LHCN-M2 (cell line): ENCODE results near the gene LRGUK. TPM values are rescaled to one million over a fixed set of nuclear protein-coding genes. Genes with fewer than 3 reads are reported as not detected.
A peak's percentile ranks its signal among the peaks of the same experiment; 100 is the strongest.

ENCODE experiments used
- DNase-seq: peaks from one replicate; pipeline ENCODE4 v3.0.0-alpha.2; 2012; ENCODE audit warnings: low read depth
- total RNA-seq: library from RNA; depleted of rRNA; stranded (reverse); fragments of >200 nt; gene quantifications from 2 replicates; pipeline ENCODE4 v1.2.3, GENCODE V29; 2014

The LRGUK gene
- total RNA-seq, 1 experiment from 2014 or later: 0.23 TPM

- no peak for DNase-seq
Measured at GRCh38 chr7:134126146-134126545, 994 bp upstream of the LRGUK start.

- DNase-seq: no peak
Measured at GRCh38 chr7:134126596-134126965, 559 bp upstream of the LRGUK start.

DNA sequence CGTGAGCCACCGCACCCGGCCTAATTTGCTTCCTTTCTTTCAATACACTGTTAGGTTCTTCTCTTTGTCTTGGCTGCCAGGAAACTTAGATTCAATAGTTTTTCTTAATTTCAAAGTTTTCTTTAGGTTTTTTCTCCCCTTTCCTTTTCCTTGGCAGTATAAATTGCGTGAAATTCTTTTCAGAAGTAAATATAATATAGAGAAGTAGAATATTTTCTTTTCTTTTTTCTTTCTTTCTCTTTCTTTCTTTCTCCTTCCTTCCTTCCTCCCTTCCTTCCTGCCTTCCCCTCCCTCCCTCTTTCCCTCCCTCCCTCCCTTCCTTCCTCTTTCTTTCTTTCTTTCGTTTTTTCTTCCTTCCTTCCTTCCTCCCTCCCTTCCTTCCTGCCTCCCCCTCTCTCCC, 1.7 kb downstream of the LRGUK start:
- DNase-seq: no peak

DNA sequence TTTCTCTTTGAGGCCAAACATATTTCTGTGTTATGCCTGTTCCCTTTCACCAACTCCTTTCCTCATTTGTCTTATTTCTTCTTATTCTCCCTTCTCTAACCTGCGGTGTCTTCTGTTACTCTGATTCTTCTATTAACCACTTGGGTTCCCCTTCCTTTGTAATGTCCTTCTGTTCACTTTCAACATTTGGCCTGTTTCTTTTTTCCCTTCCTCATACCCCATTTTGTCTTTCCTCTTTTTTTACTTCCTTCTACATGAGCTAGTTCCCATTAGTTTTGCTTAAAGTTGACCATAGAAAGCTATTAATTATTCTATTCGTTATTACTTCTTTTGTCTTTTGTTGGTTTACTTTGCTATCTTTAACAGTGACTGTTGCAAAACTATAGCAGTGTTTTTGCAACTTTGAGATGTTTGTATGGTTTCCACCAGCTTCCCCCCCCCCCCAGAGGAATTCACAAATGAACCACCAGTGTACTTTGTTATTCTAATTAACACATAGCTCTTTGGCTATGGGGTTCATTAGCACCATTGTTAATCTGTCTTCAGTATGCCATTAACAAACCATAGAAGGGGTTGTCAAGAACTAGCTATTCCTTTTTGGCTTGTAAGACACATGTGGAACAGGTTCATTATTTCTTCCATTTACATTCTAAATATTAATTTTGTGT, 2.9 kb downstream of the LRGUK start:
- DNase-seq: no peak

DNA sequence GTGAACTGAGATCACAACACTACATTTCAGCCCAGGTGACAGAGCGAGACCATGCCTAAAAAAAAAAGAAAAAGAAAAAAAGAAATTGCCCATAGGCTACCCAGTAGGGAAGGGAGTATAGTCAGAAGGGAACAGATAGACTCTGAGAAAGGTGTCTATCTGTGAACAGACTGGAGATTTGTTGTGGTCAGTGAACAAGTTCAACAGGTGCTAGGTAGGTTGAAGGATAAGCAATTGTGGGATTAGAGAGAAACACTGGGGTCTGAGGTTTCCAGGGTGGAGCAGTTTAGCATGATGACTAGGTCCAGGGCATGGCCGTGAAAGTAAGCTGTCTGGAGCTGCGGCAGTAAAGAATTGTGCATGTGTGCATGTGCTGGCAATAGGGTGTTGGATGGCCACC, 6.9 kb downstream of the LRGUK start:
- DNase-seq: no peak

- peak; percentile 70 for DNase-seq
Measured at GRCh38 chr7:134140889-134141867, 14.0 kb downstream of the LRGUK start.

DNA sequence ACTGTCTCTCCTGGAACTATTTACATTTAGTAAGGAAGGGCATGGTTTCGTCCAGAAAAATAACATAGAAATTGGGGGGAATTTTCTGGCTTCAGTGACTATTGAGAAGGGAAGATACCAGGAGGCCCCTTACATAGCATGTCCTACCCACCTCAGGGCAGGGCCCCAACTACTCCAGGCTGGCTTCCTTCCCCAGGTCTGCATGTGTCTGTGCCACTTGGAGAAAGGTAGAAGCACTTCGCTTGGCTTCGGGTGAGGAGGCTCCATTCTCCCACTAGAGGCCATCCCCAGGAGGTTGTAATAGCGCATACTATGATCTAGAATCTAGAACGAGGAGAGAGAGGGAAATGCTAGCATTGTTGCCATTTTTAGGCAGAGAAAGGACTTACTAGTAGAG, 14.7 kb downstream of the LRGUK start:
- no peak for DNase-seq

DNA sequence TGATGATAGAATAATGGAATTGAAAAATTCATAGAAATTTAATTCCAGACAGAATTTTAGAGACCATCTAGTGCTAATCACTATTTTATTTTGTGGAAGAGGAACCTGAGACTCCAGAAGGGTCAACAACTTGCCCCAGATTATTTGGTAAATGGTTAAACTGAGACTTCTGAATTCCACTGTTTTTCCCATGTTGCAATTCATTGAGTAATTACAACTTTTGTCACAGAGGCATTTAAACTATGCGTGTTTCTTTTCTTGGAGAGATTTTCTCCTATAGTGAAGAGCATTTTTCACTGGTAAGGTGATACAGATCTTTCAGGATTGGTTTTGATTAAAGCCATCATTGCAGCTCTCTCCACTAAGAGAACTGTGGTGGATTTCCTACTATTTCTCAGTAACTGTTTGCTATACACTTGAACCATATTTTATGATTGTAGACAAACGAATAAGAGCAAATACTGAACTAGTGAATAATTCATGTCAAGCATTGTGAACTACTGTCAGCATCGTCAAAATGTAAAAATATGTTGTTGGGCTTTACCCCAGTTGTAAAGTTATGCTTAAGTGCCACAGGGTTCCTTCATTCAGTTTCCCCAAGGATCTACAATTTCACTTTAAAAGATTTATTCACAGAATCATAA, 26.5 kb downstream of the LRGUK start:
- DNase-seq: no peak

GRCh38 chr7:134154581-134155130, 27.5 kb downstream of the LRGUK start:
- peak; percentile 77 for DNase-seq

DNA sequence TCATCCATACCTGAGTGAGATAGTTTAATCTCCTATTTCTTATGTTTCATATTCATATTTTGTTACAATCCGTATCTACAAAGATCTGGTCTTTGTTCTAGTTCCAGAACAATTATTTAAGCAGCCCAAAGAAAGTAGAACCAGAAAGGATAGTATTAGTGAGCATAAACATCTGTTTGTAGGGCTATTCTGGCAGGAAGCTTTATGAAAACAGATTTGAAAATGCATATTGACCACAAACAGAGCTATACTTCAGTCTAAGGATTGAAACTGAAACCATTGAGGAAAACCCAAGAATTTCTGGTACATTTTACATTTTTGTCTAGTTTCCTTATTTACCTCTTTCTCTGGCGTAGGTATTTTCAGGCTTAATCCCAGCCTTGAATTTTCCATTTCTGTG, 28.1 kb downstream of the LRGUK start:
- DNase-seq: no peak

GRCh38 chr7:134155871-134156270, 28.7 kb downstream of the LRGUK start:
- DNase-seq: no peak

DNA sequence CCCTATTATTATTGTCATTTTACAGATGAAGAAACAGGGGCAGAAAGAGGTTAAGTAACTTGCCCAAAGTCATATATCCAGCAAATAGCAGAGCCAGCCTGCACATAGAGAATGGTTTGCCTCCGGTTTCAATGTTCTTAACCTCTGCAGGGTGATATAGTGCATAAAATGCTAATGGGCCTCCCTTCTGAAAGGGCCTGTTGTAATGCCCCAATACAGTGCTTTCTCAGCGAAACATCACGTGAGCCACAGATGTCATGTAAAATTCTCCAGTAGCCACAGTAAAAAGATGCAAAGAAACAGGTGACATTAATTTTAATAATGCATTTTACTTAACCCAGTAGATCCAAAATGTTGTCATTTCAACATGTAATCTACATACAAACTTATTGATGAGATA, 38.1 kb downstream of the LRGUK start:
- DNase-seq: no peak

DNA sequence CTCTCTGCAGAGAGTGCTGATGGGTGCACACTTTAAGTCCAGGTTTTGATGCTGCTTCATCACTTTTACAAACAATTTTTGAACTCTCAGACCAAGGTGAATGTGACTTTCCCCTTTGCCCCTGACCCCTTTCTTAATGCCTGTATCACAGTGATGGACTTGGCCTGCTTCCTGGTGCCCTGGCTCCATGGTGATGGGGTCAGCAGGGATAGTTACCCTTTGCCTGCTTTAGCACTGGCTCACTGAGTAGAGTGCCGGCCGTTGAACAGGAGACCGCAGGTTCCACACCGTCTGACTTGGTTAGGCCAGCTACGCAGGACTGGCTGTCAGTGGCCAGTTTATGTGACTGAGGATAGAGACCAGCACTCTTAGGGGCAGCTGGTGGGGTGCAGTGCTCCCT, 40.1 kb downstream of the LRGUK start:
- DNase-seq: no peak

- no peak for DNase-seq
Measured at GRCh38 chr7:134167841-134168240, 40.7 kb downstream of the LRGUK start.

- DNase-seq: peak; percentile 97
Measured at GRCh38 chr7:134174795-134175261, 47.7 kb downstream of the LRGUK start.

DNA sequence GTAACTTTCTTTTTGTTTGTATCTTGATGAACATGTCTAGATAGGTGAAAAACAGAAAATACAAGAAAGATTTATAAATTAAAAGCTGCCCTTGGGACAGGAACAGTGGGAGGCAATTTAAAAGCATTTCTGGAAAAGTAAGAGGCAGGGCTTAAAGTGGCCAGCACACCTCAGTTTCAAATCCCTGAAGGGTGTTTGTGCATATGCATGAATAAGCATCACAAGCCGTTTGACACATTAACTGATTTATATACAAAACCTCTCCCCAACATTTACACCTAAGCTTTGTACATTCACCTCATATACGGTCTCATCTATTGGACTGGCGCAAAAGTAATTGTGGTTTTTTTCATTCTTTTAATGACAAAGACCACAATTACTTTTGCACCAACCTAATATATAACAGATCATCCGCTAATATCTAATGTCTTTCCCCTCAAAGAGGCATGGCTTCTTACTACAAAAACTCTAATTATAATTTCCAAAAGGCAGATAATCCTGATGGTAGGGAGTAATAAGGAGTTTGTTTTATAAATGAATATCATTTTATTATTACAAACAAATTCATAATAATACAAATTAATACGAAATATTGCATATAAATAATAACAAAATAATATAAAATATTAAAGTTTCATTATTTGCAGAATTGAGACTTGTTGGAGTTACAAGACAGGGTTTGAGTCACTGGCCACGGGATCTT, 48.3 kb downstream of the LRGUK start:
- DNase-seq: no peak

DNA sequence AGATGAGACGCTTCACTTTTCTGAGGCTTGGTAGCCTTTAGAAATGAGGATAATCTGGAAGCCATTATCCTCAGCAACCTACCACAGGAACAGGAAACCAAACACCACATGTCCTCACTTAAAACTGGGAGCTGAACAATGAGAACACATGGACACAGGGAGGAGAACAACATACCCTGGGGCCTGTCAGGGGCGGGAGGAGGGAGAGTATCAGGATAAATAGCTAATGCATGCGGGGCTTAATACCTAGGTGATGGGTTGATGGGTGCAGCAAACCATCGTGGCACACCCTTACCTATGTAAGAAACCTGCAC, 48.9 kb downstream of the LRGUK start:
- peak; percentile 19 for DNase-seq

GRCh38 chr7:134179036-134180011, 52.2 kb downstream of the LRGUK start:
- no peak for DNase-seq

GRCh38 chr7:134180376-134180775, 53.2 kb downstream of the LRGUK start:
- no peak for DNase-seq

DNA sequence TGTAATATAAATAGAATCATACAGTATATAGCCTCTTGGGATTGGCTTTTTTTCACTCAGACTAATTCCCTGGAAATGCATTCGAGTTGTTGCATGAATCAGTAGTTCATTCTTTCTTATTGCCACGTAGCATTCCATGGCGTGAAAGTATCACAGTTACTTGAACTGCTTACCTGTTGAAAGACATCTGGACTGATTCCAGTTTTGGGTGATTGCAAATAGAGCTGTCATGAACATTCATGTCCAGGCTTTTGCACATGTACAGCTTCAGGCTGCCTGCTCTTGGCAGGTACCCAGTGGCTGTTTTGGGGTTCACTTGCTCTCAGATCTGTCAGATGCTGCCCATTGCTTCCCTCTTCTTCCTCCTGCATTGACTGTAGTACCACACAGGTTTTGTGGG, 54.9 kb downstream of the LRGUK start:
- no peak for DNase-seq
